Suprapubic skin (tissue), 4 donors: ENCODE results near the gene KCNIP4.
"Not testable (repeated sequence)": the region's sequence is repeated elsewhere in the genome, so short reads cannot be mapped to it uniquely, and the experiment has no call there.

Experiments used
- EP300 ChIP-seq: sonication (generic); formaldehyde crosslinking; IDR thresholded peaks from one replicate; pipeline ENCODE4 v1.6.1; 2017; ENCODE audit warnings: antibody characterized with exemption
- POLR2A ChIP-seq, 2 donors: fragments of 450-650 bp; IDR thresholded peaks; one replicate each; pipeline ENCODE4 v1.6.1; 2017; ENCODE audit warnings: antibody characterized with exemption in 2 of 2, mild to moderate bottlenecking in 2 of 2, moderate library complexity in 2 of 2
- POLR2AphosphoS5 ChIP-seq, 3 donors: sonication (generic); formaldehyde crosslinking; IDR thresholded peaks; one replicate each; pipeline ENCODE4 v1.6.1; 2017; ENCODE audit warnings: antibody characterized with exemption in 3 of 3
- TF ChIP-seq, protein P1 (sequence below), 2 donors: fragments of 200-600 bp in 1 of 2; fragments of 450-650 bp in 1 of 2; sonication (generic) in 1 of 2; IDR thresholded peaks; one replicate each; pipeline ENCODE4 v1.5.1; 2016 to 2019; ENCODE audit warnings: antibody characterized with exemption in 2 of 2, mild to moderate bottlenecking in 1 of 2, moderate library complexity in 1 of 2

DNA sequence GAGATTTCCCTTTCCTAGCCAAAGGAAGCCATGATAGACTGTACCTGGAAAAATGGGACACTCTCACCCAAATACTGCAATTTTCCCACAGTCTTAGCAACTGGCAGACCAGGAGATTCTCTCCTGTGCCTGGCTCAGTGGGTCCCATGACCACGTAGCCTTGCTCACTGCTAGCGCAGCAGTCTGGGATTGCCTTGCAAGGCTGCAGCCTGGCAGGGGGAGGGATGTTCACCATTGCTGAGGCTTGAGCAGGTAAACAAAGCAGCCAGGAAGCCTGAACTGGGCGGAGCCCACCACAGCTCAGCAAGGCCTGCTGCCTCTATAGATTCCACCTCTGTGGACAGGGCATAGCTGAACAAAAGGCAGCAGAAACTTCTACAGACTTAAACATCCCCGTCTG, 596.2 kb downstream of the KCNIP4 start:
- TF ChIP-seq, protein P1, sequence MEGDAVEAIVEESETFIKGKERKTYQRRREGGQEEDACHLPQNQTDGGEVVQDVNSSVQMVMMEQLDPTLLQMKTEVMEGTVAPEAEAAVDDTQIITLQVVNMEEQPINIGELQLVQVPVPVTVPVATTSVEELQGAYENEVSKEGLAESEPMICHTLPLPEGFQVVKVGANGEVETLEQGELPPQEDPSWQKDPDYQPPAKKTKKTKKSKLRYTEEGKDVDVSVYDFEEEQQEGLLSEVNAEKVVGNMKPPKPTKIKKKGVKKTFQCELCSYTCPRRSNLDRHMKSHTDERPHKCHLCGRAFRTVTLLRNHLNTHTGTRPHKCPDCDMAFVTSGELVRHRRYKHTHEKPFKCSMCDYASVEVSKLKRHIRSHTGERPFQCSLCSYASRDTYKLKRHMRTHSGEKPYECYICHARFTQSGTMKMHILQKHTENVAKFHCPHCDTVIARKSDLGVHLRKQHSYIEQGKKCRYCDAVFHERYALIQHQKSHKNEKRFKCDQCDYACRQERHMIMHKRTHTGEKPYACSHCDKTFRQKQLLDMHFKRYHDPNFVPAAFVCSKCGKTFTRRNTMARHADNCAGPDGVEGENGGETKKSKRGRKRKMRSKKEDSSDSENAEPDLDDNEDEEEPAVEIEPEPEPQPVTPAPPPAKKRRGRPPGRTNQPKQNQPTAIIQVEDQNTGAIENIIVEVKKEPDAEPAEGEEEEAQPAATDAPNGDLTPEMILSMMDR (IDR thresholded peaks at IDR 0.05) = not testable (repeated sequence)
- TF ChIP-seq POLR2A (IDR thresholded peaks at IDR 0.05); EP300; POLR2AphosphoS5 (IDR thresholded peaks at IDR 0.05): not testable (repeated sequence)
